ENCODE data around the gene FGD4.

Gene FGD4

GRCh38 chr12:32382226-32382625, 17.1 kb upstream of the FGD4 start:
- TF ChIP-seq EP300 (IDR thresholded peaks at IDR 0.05; ENCODE audit: borderline replicate concordance): no peak

- TF ChIP-seq TCF12 (IDR thresholded peaks at IDR 0.05; ENCODE audit: low read depth) (no peak), CREB1 (IDR thresholded peaks at IDR 0.05; ENCODE audit: low read depth) (no peak), MAX (IDR thresholded peaks at IDR 0.05) (no peak), YY1 (IDR thresholded peaks at IDR 0.05; ENCODE audit: low read depth) (no peak), USF1 (IDR thresholded peaks at IDR 0.05) (no peak), FOXM1 (IDR thresholded peaks at IDR 0.05; ENCODE audit: borderline replicate concordance, low read depth) (no peak), RAD21 (IDR thresholded peaks at IDR 0.05; ENCODE audit: low read depth) (no peak), CEBPB (IDR thresholded peaks at IDR 0.05) (no peak), REST (IDR thresholded peaks at IDR 0.05; ENCODE audit: low read depth) (no peak), NFIC (IDR thresholded peaks at IDR 0.05) (no peak), TAF1 (IDR thresholded peaks at IDR 0.05; ENCODE audit: low read depth) (no peak), ZBTB7A (IDR thresholded peaks at IDR 0.05; ENCODE audit: low read depth) (no peak), TEAD4 (IDR thresholded peaks at IDR 0.05) (no peak), EP300 (IDR thresholded peaks at IDR 0.05; ENCODE audit: borderline replicate concordance) (no peak), EGR1 (IDR thresholded peaks at IDR 0.05) (no peak)
These were observed 8.7 kb upstream of the FGD4 start for GRCh38 chr12:32390572-32391219.

GRCh38 chr12:32395026-32395425, 4.3 kb upstream of the FGD4 start:
- TF ChIP-seq ZBTB7A (IDR thresholded peaks at IDR 0.05; ENCODE audit: low read depth): no peak
- TF ChIP-seq YY1 (IDR thresholded peaks at IDR 0.05; ENCODE audit: low read depth): no peak
- no peak for TF ChIP-seq EP300 (IDR thresholded peaks at IDR 0.05; ENCODE audit: borderline replicate concordance)
- TF ChIP-seq EGR1 (IDR thresholded peaks at IDR 0.05): no peak
- no peak for TF ChIP-seq USF1 (IDR thresholded peaks at IDR 0.05)
- TF ChIP-seq TCF12 (IDR thresholded peaks at IDR 0.05; ENCODE audit: low read depth): no peak

- TF ChIP-seq CREB1 (IDR thresholded peaks at IDR 0.05; ENCODE audit: low read depth) (no peak), RAD21 (IDR thresholded peaks at IDR 0.05; ENCODE audit: low read depth) (peak; percentile 9; the same call in 1 of the 2 replicates), USF1 (IDR thresholded peaks at IDR 0.05) (peak; percentile 42; the same call in 1 of the 2 replicates), MAX (IDR thresholded peaks at IDR 0.05) (peak; percentile 90), NFIC (IDR thresholded peaks at IDR 0.05) (peak; percentile 98), EP300 (IDR thresholded peaks at IDR 0.05; ENCODE audit: borderline replicate concordance) (peak; percentile 89), REST (IDR thresholded peaks at IDR 0.05; ENCODE audit: low read depth) (no peak), CEBPB (IDR thresholded peaks at IDR 0.05) (peak; percentile 23; the same call in 1 of the 2 replicates), YY1 (IDR thresholded peaks at IDR 0.05; ENCODE audit: low read depth) (peak; percentile 85), TCF12 (IDR thresholded peaks at IDR 0.05; ENCODE audit: low read depth) (peak; percentile 95), TAF1 (IDR thresholded peaks at IDR 0.05; ENCODE audit: low read depth) (no peak), TEAD4 (IDR thresholded peaks at IDR 0.05) (peak; percentile 70), FOXM1 (IDR thresholded peaks at IDR 0.05; ENCODE audit: borderline replicate concordance, low read depth) (peak; percentile 68; the same call in 1 of the 2 replicates)
These were observed 1.7 kb upstream of the FGD4 start for GRCh38 chr12:32397696-32398095.

- TF ChIP-seq NFIC (IDR thresholded peaks at IDR 0.05) (no peak), ZBTB7A (IDR thresholded peaks at IDR 0.05; ENCODE audit: low read depth) (no peak), EP300 (IDR thresholded peaks at IDR 0.05; ENCODE audit: borderline replicate concordance) (no peak), EGR1 (IDR thresholded peaks at IDR 0.05) (no peak), FOXM1 (IDR thresholded peaks at IDR 0.05; ENCODE audit: borderline replicate concordance, low read depth) (no peak), REST (IDR thresholded peaks at IDR 0.05; ENCODE audit: low read depth) (no peak), TCF12 (IDR thresholded peaks at IDR 0.05; ENCODE audit: low read depth) (no peak), CEBPB (IDR thresholded peaks at IDR 0.05) (no peak), MAX (IDR thresholded peaks at IDR 0.05) (no peak)
These were observed 1.2 kb upstream of the FGD4 start for GRCh38 chr12:32398181-32398580.
